ENCODE results near the gene DENND1A.

The DENND1A gene

GRCh38 chr9:123354806-123355508 is 575.0 kb downstream of the DENND1A start:
- no peak for DNase-seq (ENCODE audit: insufficient read length, low spot score)
- FAIRE-seq: no peak

- DNase-seq (ENCODE audit: insufficient read length, low spot score) (no peak), FAIRE-seq (peak; percentile 85)
These were observed 575.8 kb downstream of the DENND1A start for GRCh38 chr9:123353984-123354591.

- no peak for FAIRE-seq
- no peak for DNase-seq (ENCODE audit: insufficient read length, low spot score)
These were observed 576.9 kb downstream of the DENND1A start for GRCh38 chr9:123353041-123353440.

- FAIRE-seq: no peak
- no peak for DNase-seq (ENCODE audit: insufficient read length, low spot score)
These were observed 579.2 kb downstream of the DENND1A start for GRCh38 chr9:123350590-123351310.

GRCh38 chr9:123349691-123350480 is 580.0 kb downstream of the DENND1A start:
- FAIRE-seq (peak; percentile 89), DNase-seq (ENCODE audit: insufficient read length, low spot score) (peak; percentile 85)

- DNase-seq (ENCODE audit: insufficient read length, low spot score): no peak
- no peak for FAIRE-seq
These were observed 580.9 kb downstream of the DENND1A start for GRCh38 chr9:123349033-123349432.

- FAIRE-seq (no peak), DNase-seq (ENCODE audit: insufficient read length, low spot score) (no peak)
These were observed 581.5 kb downstream of the DENND1A start for GRCh38 chr9:123348317-123348992.

- FAIRE-seq: no peak
- DNase-seq (ENCODE audit: insufficient read length, low spot score): no peak
These were observed 582.5 kb downstream of the DENND1A start for GRCh38 chr9:123347289-123348060.

- DNase-seq (ENCODE audit: insufficient read length, low spot score) (no peak), FAIRE-seq (no peak)
These were observed 583.1 kb downstream of the DENND1A start for GRCh38 chr9:123346826-123347225.

- DNase-seq (ENCODE audit: insufficient read length, low spot score) (no peak), FAIRE-seq (no peak)
These were observed 583.9 kb downstream of the DENND1A start for GRCh38 chr9:123346026-123346425.

GRCh38 chr9:123345567-123345955 is 584.4 kb downstream of the DENND1A start:
- no peak for DNase-seq (ENCODE audit: insufficient read length, low spot score)
- FAIRE-seq: no peak

- FAIRE-seq: peak; percentile 49
These were observed 585.6 kb downstream of the DENND1A start for GRCh38 chr9:123344192-123344949.

GRCh38 chr9:123343443-123344191 is 586.3 kb downstream of the DENND1A start:
- FAIRE-seq (peak; percentile 85), DNase-seq (ENCODE audit: insufficient read length, low spot score) (no peak)

More at GRCh38 chr9:123344192-123344949, 585.6 kb downstream of the DENND1A start:
- DNase-seq (ENCODE audit: insufficient read length, low spot score): no peak

GRCh38 chr9:123342247-123342646 is 587.7 kb downstream of the DENND1A start:
- FAIRE-seq: no peak

GRCh38 chr9:123341816-123342215 is 588.1 kb downstream of the DENND1A start:
- DNase-seq (ENCODE audit: insufficient read length, low spot score) (no peak), FAIRE-seq (no peak)

More at GRCh38 chr9:123342247-123342646, 587.7 kb downstream of the DENND1A start:
- no peak for DNase-seq (ENCODE audit: insufficient read length, low spot score)

- no peak for DNase-seq (ENCODE audit: insufficient read length, low spot score)
- peak; percentile 82 for FAIRE-seq
These were observed 590.0 kb downstream of the DENND1A start for GRCh38 chr9:123339666-123340510.

Data from GM19239 (cell line).